Gastrocnemius medialis (tissue), 4 donors: ENCODE data around the gene CATSPERZ. TPM values are rescaled to one million over a fixed set of nuclear protein-coding genes. Genes with fewer than 3 reads are reported as not detected.

ENCODE experiments used
- ATAC-seq, 2 donors: fragments of 150-250 bp; one replicate each; pipeline ENCODE4 v1.9.1; 2016
- DNase-seq, 2 donors: peaks; one replicate each; pipeline ENCODE4 v3.0.0-alpha.2; 2019
- H3K27ac ChIP-seq, 4 donors: fragments of 200-600 bp; sonication (generic); 1 replicate in 1 of 4; 2 replicates in 3 of 4; pipeline ENCODE4 v1.5.1; 2016 to 2018; ENCODE audit warnings: mild to moderate bottlenecking in 2 of 4, moderate library complexity in 1 of 4
- H3K27me3 ChIP-seq, 3 donors: fragments of 200-600 bp; sonication (generic) in 2 of 3; 1 replicate in 1 of 3; 2 replicates in 2 of 3; pipeline versions ENCODE4 v1.5.1 to v1.6.0; 2016 to 2019; ENCODE audit warnings: mild to moderate bottlenecking in 1 of 3, moderate library complexity in 1 of 3
- H3K36me3 ChIP-seq, 2 donors: fragments of 200-600 bp; sonication (generic) in 1 of 2; one replicate each; pipeline ENCODE4 v1.5.1; 2017 to 2018
- H3K4me1 ChIP-seq, 2 donors: fragments of 200-600 bp; sonication (generic) in 1 of 2; one replicate each; pipeline ENCODE4 v1.5.1; 2016 to 2017; ENCODE audit warnings: mild to moderate bottlenecking in 2 of 2
- H3K4me3 ChIP-seq, 4 donors: fragments of 200-600 bp; sonication (generic) in 3 of 4; 1 replicate in 1 of 4; 2 replicates in 3 of 4; pipeline ENCODE4 v1.5.1; 2016 to 2019; ENCODE audit warnings: mild to moderate bottlenecking in 2 of 4
- H3K9me3 ChIP-seq, 3 donors: fragments of 200-600 bp; sonication (generic) in 2 of 3; 1 replicate in 1 of 3; 2 replicates in 2 of 3; pipeline ENCODE4 v1.5.1; 2016 to 2019
- POLR2A ChIP-seq, 2 donors: fragments of 450-650 bp; IDR thresholded peaks; one replicate each; pipeline ENCODE4 v1.6.1; 2017; ENCODE audit warnings: antibody characterized with exemption in 2 of 2, mild to moderate bottlenecking in 2 of 2, moderate library complexity in 2 of 2
- in situ Hi-C, 4 donors: fragments of 200-750 bp; cut with MboI; loops; one replicate each; pipeline versions ENCODE4 v1.15.0 to v1.8.0; 2017; ENCODE audit warnings: low sequenced_read_pairs in 4 of 4
- intact Hi-C: fragments of 100-400 bp; cut with DNase I; formaldehyde crosslinking; loops from one replicate; pipeline ENCODE4 v1.15.1; 2023; ENCODE audit warnings: low total_unique reads
- total RNA-seq, 4 donors: library from RNA; depleted of rRNA; stranded (reverse); fragments of >200 nt; gene quantifications; one replicate each; pipeline versions ENCODE4 v1.1.0 to v1.2.3, GENCODE V29; 2016
- TF ChIP-seq, protein P1 (sequence below), 5 experiments: fragments of 450-650 bp in 3 of 5; fragments of 200-600 bp in 2 of 5; sonication (generic) in 2 of 5; IDR thresholded peaks in 4 of 5; conservative IDR thresholded peaks in 1 of 5; 1 replicate in 4 of 5; 2 replicates in 1 of 5; pipeline ENCODE4 v1.5.1; 2016 to 2019; ENCODE audit warnings: antibody characterized with exemption in 5 of 5, mild to moderate bottlenecking in 3 of 5, moderate library complexity in 3 of 5

CATSPERZ gene
- total RNA-seq, 4 donors from 2014 or later: not detected

DNA sequence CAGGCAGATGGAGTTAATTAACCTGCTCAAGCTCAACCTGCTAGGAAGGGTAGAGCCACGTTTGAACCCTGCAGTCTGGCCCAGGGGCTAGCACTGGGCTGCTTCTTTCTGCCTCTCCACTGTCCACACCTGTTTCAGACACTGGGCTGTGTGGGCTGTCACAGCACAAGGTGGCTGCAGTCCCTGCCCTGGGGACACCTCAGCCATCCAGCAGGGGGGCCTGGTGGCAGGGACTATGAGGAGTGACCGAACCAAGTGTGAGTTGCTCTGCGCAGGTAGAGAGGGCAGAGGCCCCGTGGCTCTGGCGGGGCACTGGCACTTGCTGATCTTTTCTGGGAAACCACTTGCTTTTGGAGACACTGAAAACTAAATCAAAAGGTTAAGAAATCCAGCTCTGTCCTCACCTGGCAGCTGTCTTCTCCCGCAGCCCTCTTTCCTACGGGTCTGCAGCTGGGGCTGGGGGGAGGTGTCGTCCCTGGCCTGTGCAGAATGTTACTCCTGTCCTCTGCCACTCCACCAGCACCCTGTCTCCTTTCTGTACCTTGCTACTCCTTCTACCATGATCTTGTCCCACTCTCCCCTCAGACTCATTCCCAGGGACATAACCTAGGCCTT lies 21.5 kb upstream of the CATSPERZ start:
- intact Hi-C loops: no loop called here
- Histone ChIP-seq H3K4me1 (peaks cover 6% of the 10 kb centered on the region in 2 donors), H3K27me3 (no peaks in the 10 kb centered on the region), H3K9me3 (no peaks in the 10 kb centered on the region), H3K36me3 (peaks cover 0 to 20% of the 10 kb centered on the region in 2 donors), H3K27ac (no peak overlapping the region), H3K4me3 (no peak overlapping the region)
- TF ChIP-seq, protein P1, sequence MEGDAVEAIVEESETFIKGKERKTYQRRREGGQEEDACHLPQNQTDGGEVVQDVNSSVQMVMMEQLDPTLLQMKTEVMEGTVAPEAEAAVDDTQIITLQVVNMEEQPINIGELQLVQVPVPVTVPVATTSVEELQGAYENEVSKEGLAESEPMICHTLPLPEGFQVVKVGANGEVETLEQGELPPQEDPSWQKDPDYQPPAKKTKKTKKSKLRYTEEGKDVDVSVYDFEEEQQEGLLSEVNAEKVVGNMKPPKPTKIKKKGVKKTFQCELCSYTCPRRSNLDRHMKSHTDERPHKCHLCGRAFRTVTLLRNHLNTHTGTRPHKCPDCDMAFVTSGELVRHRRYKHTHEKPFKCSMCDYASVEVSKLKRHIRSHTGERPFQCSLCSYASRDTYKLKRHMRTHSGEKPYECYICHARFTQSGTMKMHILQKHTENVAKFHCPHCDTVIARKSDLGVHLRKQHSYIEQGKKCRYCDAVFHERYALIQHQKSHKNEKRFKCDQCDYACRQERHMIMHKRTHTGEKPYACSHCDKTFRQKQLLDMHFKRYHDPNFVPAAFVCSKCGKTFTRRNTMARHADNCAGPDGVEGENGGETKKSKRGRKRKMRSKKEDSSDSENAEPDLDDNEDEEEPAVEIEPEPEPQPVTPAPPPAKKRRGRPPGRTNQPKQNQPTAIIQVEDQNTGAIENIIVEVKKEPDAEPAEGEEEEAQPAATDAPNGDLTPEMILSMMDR (IDR thresholded peaks at IDR 0.05 in 4 of 5, conservative IDR thresholded peaks at IDR 0.05 in 1 of 5): no peak
- no peak for TF ChIP-seq POLR2A (IDR thresholded peaks at IDR 0.05)
- DNase-seq: no peak
- no peak for ATAC-seq
- in situ Hi-C loops: no loop called here

DNA sequence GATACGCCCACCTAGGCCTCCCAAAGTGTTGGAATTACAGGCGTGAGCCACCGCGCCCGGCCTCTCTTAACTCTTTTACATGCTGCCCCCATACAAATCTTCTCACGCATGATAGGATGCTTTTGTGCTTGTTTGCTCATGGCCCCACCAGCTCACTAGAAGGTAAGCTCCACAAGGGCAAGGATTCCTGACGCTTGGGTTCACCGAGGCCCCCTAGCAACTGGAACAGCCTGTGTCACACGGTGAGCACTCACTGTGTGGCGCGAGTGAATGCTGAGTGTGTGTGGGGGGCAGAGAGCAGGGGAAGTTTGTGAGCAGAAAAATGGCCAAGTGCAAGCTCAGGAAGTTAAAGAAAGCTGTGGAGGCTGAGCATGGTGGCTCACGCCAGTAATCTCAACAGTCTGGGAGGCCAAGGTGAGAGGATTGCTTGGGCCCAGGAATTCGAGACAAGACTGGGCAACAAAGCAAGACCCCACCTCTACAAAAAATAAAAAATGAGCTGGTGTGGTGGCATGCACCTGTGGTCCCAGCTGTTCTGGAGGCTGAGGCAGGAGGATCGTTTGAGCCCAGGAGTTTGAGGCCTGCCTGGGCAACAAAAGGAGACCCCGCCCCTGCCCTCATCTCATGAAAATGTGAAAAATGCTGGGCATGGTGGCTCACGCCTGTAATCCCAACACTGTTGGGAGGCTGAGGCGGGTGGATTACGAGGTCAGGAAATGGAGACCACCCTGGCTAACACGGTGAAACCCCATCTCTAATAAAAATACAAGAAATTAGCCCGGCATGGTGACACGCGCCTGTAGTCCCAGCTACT lies 18.0 kb upstream of the CATSPERZ start:
- Histone ChIP-seq H3K27ac (no peak overlapping the region), H3K27me3 (no peaks in the 10 kb centered on the region), H3K9me3 (no peaks in the 10 kb centered on the region), H3K36me3 (peaks cover 0 to 11% of the 10 kb centered on the region in 2 donors), H3K4me1 (peaks cover 22 to 25% of the 10 kb centered on the region in 2 donors), H3K4me3 (no peak overlapping the region)
- ATAC-seq (no peak), DNase-seq (no peak)
- no peak for TF ChIP-seq POLR2A (IDR thresholded peaks at IDR 0.05)
- TF ChIP-seq, protein P1 (IDR thresholded peaks at IDR 0.05 in 4 of 5, conservative IDR thresholded peaks at IDR 0.05 in 1 of 5): no peak
- intact Hi-C loops: no loop called here
- in situ Hi-C loops: no loop called here

DNA sequence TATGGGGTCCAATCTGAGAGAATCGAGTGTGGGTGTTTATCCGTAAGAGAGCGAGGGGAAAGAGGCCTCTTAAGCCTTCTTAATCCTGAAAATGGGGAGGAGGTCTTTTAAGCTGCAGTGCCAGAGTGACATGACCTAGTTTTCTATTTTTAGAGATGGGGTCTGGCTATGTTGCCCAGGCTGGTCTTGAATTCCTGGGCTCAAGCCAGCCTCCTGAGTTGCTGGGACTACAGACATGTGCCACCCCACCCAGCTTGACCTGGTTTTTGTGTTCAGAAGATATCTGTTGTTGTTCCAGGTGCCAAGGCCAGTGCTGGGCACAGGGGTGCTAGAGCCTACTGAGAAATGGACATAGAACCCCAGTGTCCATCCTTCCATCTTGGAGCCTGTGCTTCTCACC lies 17.1 kb upstream of the CATSPERZ start:
- Histone ChIP-seq H3K4me3 (no peak overlapping the region), H3K4me1 (peaks cover 22 to 25% of the 10 kb centered on the region in 2 donors), H3K36me3 (peaks cover 0 to 6% of the 10 kb centered on the region in 2 donors), H3K9me3 (no peaks in the 10 kb centered on the region), H3K27me3 (no peaks in the 10 kb centered on the region), H3K27ac (no peak overlapping the region)
- TF ChIP-seq, protein P1 (IDR thresholded peaks at IDR 0.05 in 4 of 5, conservative IDR thresholded peaks at IDR 0.05 in 1 of 5): no peak
- TF ChIP-seq POLR2A (IDR thresholded peaks at IDR 0.05): no peak
- in situ Hi-C loops (no loop called here), intact Hi-C loops (no loop called here)
- ATAC-seq (no peak), DNase-seq (no peak)

DNA sequence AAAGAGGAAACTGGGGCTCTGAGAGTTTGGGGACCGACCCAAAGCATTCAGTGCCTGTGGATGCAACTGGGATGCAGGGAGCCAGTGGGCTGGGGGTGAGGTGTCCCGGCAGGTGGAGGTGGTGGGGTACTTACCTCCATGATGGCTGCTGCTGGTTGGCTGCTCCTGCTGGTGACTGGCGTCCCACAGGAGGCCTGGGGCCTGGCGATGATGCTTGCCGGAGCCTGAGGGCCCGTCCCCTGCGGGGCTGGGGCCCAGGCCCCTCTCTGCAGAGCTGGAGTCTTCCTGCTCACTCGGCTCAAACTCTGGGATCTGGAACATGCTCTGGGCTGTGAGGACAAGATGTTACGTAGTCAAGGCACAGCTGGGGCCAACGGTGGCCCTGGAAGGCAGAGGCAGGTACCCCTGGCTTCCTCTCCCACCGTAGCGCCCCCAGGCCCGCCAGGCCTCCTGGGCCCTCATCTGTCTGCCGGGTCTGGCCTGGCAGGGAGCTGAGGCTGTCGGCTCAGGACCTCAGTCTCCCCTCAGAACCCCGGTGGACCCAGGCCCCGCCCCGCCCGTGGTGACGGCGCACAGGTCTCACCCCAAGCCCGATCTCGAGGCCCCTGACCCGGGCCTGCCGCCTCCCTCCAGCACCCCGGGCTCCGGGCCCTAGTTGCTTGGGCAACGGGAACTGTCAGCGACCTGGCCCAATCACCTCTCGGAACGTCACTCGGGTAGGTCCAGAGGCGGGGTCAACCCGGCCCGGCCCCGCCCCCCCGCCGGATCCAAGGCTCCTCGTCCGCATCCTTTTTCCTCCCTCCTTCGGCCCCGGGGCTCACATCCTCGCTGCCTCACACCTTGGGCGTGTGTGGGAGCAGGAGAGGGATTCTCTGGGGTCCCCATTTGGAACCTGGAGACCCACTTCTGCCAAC lies 15.9 kb upstream of the CATSPERZ start, which contains the start of gene BAD:
Gene BAD (minus strand): TSS at position 618 of the 914 bp plus-strand sequence. CDS start 297 bp downstream, at position 321.
- intact Hi-C loops (loop anchor here (1.0 kb wide), 1 partner anchor 14 kb away; no protein-coding TSS in a partner anchor), in situ Hi-C loops (no loop called here)
- H3K9me3 ChIP-seq: no peaks in the 10 kb centered on the region
- no peaks in the 10 kb centered on the region for H3K27me3 ChIP-seq
- ATAC-seq (peak; percentile 87), DNase-seq (peak; percentile 94 to 95)
- H3K4me3 ChIP-seq: peak within 1 kb of the TSS; percentile 84 to 97 (median 90)
- peak within 1 kb of the TSS; percentile 90 to 97 (median 94) for H3K27ac ChIP-seq
- H3K4me1 ChIP-seq: peaks cover 22 to 25% of the 10 kb centered on the region in 2 donors
- peaks cover 0 to 5% of the 10 kb centered on the region in 2 donors for H3K36me3 ChIP-seq
- TF ChIP-seq, protein P1 (IDR thresholded peaks at IDR 0.05 in 4 of 5, conservative IDR thresholded peaks at IDR 0.05 in 1 of 5): no peak
- TF ChIP-seq POLR2A (IDR thresholded peaks at IDR 0.05): peak; percentile 80 to 81
